HTR-8/SVneo (cell line): ENCODE results near the gene TUSC7.

Source experiments
- DNase-seq: peaks from one replicate; pipeline ENCODE4 v3.0.0; 2011; ENCODE audit warnings: low spot score, mixed read lengths; ENCODE audit not compliant: insufficient read length
- FAIRE-seq: peaks from 2 replicates; lab custom pipeline; 2011; peaks lifted over from hg19 to GRCh38; lab: Jason Lieb, UNC

Gene TUSC7

GRCh38 chr3:116759316-116759715 is 49.7 kb downstream of the TUSC7 start:
- no peak for FAIRE-seq
- no peak for DNase-seq
